ENCODE results near the gene CACNA2D1. TPM values are rescaled to one million over a fixed set of nuclear protein-coding genes. Genes with fewer than 3 reads are reported as not detected.
A peak's percentile ranks its signal among the peaks of the same experiment; 100 is the strongest.

Gene CACNA2D1
- total RNA-seq, 1 experiment from 2014 or later: 36.2 TPM

DNA sequence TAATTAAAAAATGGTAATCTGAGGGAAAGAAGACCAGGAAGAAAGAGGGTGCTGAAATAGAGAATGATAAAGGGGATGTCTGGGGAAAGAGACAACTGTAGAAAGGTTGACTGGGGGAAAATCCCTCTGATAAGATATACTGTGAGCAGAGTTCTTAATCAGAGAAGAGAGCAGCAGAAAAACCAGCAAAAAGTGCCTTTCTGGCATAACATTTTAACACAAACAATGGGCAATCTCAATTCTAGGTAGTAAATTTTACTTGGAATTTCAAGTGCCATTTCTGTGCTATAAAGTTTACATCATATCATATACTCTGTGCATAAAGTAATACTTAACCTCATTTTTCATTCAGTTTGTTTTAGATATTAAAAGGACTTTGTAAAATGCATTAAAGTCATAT, 421.9 kb downstream of the CACNA2D1 start:
- Histone ChIP-seq H3K79me1 (ENCODE audit: insufficient read depth, low read depth, low read length, poor library complexity, severe bottlenecking) (no peaks in the 10 kb centered on the region), H3K23me2 (ENCODE audit: insufficient read length, low read depth, low read length, poor library complexity, severe bottlenecking) (no peaks in the 10 kb centered on the region), H2BK120ac (ENCODE audit: low read depth, low read length, poor library complexity, severe bottlenecking) (no peak overlapping the region), H3K4ac (ENCODE audit: low read depth, low read length) (no peak overlapping the region), H3K56ac (ENCODE audit: insufficient read length, low read depth, low read length) (no peak overlapping the region), H3K9ac (ENCODE audit: extremely low read depth, insufficient read length, low read length) (no peak overlapping the region), H4K8ac (replicated peaks; ENCODE audit: insufficient read length, low read depth, low read length) (no peak overlapping the region), H3K27ac (ENCODE audit: insufficient read length, low read depth, low read length) (no peak overlapping the region), H3K79me2 (ENCODE audit: insufficient read depth, low read length) (no peaks in the 10 kb centered on the region), H3K23ac (ENCODE audit: insufficient read length, low read depth, low read length) (no peak overlapping the region), H2BK20ac (ENCODE audit: low read depth, low read length, poor library complexity, severe bottlenecking) (no peak overlapping the region), H4K91ac (ENCODE audit: insufficient read length, low read depth, low read length) (no peak overlapping the region), H3K14ac (ENCODE audit: insufficient read depth, low read length) (no peak overlapping the region), H3K27me3 (ENCODE audit: insufficient read depth, low read length) (no peaks in the 10 kb centered on the region), H4K20me1 (ENCODE audit: control insufficient read depth, insufficient read depth, insufficient read length) (no peaks in the 10 kb centered on the region), H3K18ac (ENCODE audit: insufficient read length, low read depth, low read length) (no peak overlapping the region), H3K4me1 (ENCODE audit: insufficient read depth, low read length) (no peaks in the 10 kb centered on the region), H2BK12ac (ENCODE audit: insufficient read length, low read depth, low read length) (no peak overlapping the region), H3K9me3 (ENCODE audit: control insufficient read depth, low read depth, low read length) (no peaks in the 10 kb centered on the region), H3T11ph (ENCODE audit: low read length) (no peak overlapping the region), H4K5ac (ENCODE audit: insufficient read length, low read depth, low read length) (no peak overlapping the region), H2AK5ac (ENCODE audit: insufficient read length, low read length) (no peak overlapping the region), H2BK15ac (ENCODE audit: low read depth, low read length) (no peak overlapping the region), H2BK5ac (ENCODE audit: insufficient read length, low read length) (no peak overlapping the region), H2AFZ (ENCODE audit: low read length) (no peak overlapping the region), H3K4me2 (ENCODE audit: insufficient read depth, insufficient read length, low read length) (no peak overlapping the region)
- Mint-ChIP-seq H3K27ac (0 out of 7 replicates have a peak overlapping the region, but pooled peaks of 1 of the 3 experiments have one; percentile 33), H3K4me1 (peaks cover 9 to 10% of the 10 kb centered on the region in 2 experiments), H3K4me3 (no peak overlapping the region), H3K9me3 (no peaks in the 10 kb centered on the region), H3K27me3 (ENCODE audit: low read depth) (no peaks in the 10 kb centered on the region), H3K36me3 (ENCODE audit: insufficient read depth in 1 of 3, low read depth in 3 of 3) (no peaks in the 10 kb centered on the region)
- TF ChIP-seq, protein P1, sequence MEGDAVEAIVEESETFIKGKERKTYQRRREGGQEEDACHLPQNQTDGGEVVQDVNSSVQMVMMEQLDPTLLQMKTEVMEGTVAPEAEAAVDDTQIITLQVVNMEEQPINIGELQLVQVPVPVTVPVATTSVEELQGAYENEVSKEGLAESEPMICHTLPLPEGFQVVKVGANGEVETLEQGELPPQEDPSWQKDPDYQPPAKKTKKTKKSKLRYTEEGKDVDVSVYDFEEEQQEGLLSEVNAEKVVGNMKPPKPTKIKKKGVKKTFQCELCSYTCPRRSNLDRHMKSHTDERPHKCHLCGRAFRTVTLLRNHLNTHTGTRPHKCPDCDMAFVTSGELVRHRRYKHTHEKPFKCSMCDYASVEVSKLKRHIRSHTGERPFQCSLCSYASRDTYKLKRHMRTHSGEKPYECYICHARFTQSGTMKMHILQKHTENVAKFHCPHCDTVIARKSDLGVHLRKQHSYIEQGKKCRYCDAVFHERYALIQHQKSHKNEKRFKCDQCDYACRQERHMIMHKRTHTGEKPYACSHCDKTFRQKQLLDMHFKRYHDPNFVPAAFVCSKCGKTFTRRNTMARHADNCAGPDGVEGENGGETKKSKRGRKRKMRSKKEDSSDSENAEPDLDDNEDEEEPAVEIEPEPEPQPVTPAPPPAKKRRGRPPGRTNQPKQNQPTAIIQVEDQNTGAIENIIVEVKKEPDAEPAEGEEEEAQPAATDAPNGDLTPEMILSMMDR (conservative IDR thresholded peaks at IDR 0.05): no peak
- no peak for DNase-seq
